GM12878 (cell line): ENCODE measurements around the gene CNPY1.

Experiments used
- ATF3 ChIP-seq: IDR thresholded peaks from 2 replicates; pipeline ENCODE4 v1.6.1; 2011; ENCODE audit warnings: low read depth, mild to moderate bottlenecking, low read length, moderate library complexity, borderline replicate concordance; ENCODE audit errors: extremely low read depth
- BCL3 ChIP-seq: IDR thresholded peaks from 2 replicates; pipeline ENCODE4 v1.6.1; 2011; ENCODE audit warnings: borderline replicate concordance, low read depth, mild to moderate bottlenecking, moderate library complexity, low read length; ENCODE audit not compliant: insufficient read depth, poor library complexity, severe bottlenecking
- BMI1 ChIP-seq: fragments of 450-650 bp; IDR thresholded peaks from 2 replicates; pipeline ENCODE4 v1.6.1; 2016; ENCODE audit warnings: mild to moderate bottlenecking, moderate library complexity, borderline replicate concordance
- CTCF ChIP-seq, 3 experiments: IDR thresholded peaks in 2 of 3; conservative IDR thresholded peaks in 1 of 3; 2 replicates each; pipeline ENCODE4 v1.5.1; 2011; ENCODE audit warnings: low read depth in 3 of 3, low read length in 3 of 3, mild to moderate bottlenecking in 3 of 3, control low read depth in 2 of 3, moderate library complexity in 2 of 3, inconsistent platforms in 1 of 3, mixed read lengths in 1 of 3; ENCODE audit not compliant: control insufficient read depth in 2 of 3, insufficient read depth in 1 of 3; ENCODE audit errors: extremely low read depth in 1 of 3
- EGR1 ChIP-seq, 2 experiments: IDR thresholded peaks; 1 replicate in 1 of 2; 2 replicates in 1 of 2; pipeline ENCODE4 v1.6.1; 2011 to 2012; ENCODE audit warnings: low read depth in 2 of 2, low read length in 2 of 2, borderline replicate concordance in 1 of 2, mild to moderate bottlenecking in 1 of 2, moderate library complexity in 1 of 2
- HDAC6 ChIP-seq: fragments of 200-600 bp; sonication (generic); IDR thresholded peaks from one replicate; pipeline ENCODE4 v1.8.0; 2017; ENCODE audit warnings: antibody characterized with exemption; ENCODE audit not compliant: unreplicated experiment
- NFYB ChIP-seq: IDR thresholded peaks from 2 replicates; pipeline ENCODE4 v1.6.1; 2011; ENCODE audit warnings: low read depth, mild to moderate bottlenecking, low read length, improper control_type of control experiment, moderate library complexity; ENCODE audit not compliant: insufficient read depth
- RBBP5 ChIP-seq: fragments of 200-600 bp; sonication (generic); conservative IDR thresholded peaks from 2 replicates; pipeline ENCODE4 v1.6.1; 2016
- YBX1 ChIP-seq: fragments of 450-650 bp; IDR thresholded peaks from 2 replicates; pipeline ENCODE4 v1.6.1; 2016; ENCODE audit warnings: antibody characterized with exemption
- ZNF274 ChIP-seq: IDR thresholded peaks from one replicate; pipeline ENCODE4 v1.8.0; 2011; ENCODE audit not compliant: insufficient read length, insufficient read depth

- TF ChIP-seq ATF3 (no peak), YBX1 (no peak), BMI1 (no peak), RBBP5 (no peak), EGR1 (IDR thresholded peaks at IDR 0.05; ENCODE audit: borderline replicate concordance in 1 of 2, low read depth in 2 of 2, low read length in 2 of 2) (no peak), HDAC6 (no peak), CTCF (IDR thresholded peaks at IDR 0.05 in 2 of 3, conservative IDR thresholded peaks at IDR 0.05 in 1 of 3; ENCODE audit: control insufficient read depth in 2 of 3, extremely low read depth in 1 of 3, insufficient read depth in 1 of 3, low read depth in 3 of 3, low read length in 3 of 3) (no peak), BCL3 (no peak), NFYB (no peak), ZNF274 (no peak)
These were observed 27.7 kb downstream of the CNPY1 start for GRCh38 chr7:155518633-155519032.
